Vagina (tissue), 2 donors: Measurements from ENCODE around the gene ZNF776.

Experiments used
- POLR2A ChIP-seq, 2 donors: fragments of 450-650 bp; IDR thresholded peaks; one replicate each; pipeline ENCODE4 v1.6.1; 2017; ENCODE audit warnings: antibody characterized with exemption in 2 of 2, mild to moderate bottlenecking in 2 of 2, moderate library complexity in 2 of 2
- TF ChIP-seq, protein P1 (sequence below), 3 experiments: fragments of 450-650 bp in 2 of 3; fragments of 200-600 bp in 1 of 3; sonication (generic) in 1 of 3; IDR thresholded peaks; one replicate each; pipeline ENCODE4 v1.5.1; 2017 to 2019; ENCODE audit warnings: antibody characterized with exemption in 3 of 3, mild to moderate bottlenecking in 2 of 3, moderate library complexity in 2 of 3

- TF ChIP-seq, protein P1, sequence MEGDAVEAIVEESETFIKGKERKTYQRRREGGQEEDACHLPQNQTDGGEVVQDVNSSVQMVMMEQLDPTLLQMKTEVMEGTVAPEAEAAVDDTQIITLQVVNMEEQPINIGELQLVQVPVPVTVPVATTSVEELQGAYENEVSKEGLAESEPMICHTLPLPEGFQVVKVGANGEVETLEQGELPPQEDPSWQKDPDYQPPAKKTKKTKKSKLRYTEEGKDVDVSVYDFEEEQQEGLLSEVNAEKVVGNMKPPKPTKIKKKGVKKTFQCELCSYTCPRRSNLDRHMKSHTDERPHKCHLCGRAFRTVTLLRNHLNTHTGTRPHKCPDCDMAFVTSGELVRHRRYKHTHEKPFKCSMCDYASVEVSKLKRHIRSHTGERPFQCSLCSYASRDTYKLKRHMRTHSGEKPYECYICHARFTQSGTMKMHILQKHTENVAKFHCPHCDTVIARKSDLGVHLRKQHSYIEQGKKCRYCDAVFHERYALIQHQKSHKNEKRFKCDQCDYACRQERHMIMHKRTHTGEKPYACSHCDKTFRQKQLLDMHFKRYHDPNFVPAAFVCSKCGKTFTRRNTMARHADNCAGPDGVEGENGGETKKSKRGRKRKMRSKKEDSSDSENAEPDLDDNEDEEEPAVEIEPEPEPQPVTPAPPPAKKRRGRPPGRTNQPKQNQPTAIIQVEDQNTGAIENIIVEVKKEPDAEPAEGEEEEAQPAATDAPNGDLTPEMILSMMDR (IDR thresholded peaks at IDR 0.05), result no peak
- TF ChIP-seq POLR2A (IDR thresholded peaks at IDR 0.05), result no peak
These were observed 57.1 kb downstream of the ZNF776 start for GRCh38 chr19:57803594-57804325.
